ENCODE data around the gene CLGN. TPM values are rescaled to one million over a fixed set of nuclear protein-coding genes. Genes with fewer than 3 reads are reported as not detected.

CLGN gene
- total and polyA plus RNA-seq, 10 of the 15 experiments (the other 5 are each of a cell fraction or from before 2014, with no cell fraction given), result 0.11 to 1.0 (median 0.62) TPM

GRCh38 chr4:140373328-140374129, 53.9 kb downstream of the CLGN start, which contains the start of gene SCOC (continued):
- peak; percentile 91 for TF ChIP-seq PKNOX1 (IDR thresholded peaks at IDR 0.05)
- no peak for TF ChIP-seq ZNF384 (IDR thresholded peaks at IDR 0.05; ENCODE audit: borderline replicate concordance, low read depth, low read length)
- TF ChIP-seq NFYB (IDR thresholded peaks at IDR 0.05; ENCODE audit: insufficient read depth, low read depth, low read length), result peak; percentile 96
- TF ChIP-seq EED (IDR thresholded peaks at IDR 0.05; ENCODE audit: low read depth), result peak; percentile 45; the same call in 1 of the 2 replicates
- peak; percentile 53; the same call in 1 of the 2 replicates for TF ChIP-seq POLR2AphosphoS5 (IDR thresholded peaks at IDR 0.05; ENCODE audit: low read length)
- TF ChIP-seq, protein P1, sequence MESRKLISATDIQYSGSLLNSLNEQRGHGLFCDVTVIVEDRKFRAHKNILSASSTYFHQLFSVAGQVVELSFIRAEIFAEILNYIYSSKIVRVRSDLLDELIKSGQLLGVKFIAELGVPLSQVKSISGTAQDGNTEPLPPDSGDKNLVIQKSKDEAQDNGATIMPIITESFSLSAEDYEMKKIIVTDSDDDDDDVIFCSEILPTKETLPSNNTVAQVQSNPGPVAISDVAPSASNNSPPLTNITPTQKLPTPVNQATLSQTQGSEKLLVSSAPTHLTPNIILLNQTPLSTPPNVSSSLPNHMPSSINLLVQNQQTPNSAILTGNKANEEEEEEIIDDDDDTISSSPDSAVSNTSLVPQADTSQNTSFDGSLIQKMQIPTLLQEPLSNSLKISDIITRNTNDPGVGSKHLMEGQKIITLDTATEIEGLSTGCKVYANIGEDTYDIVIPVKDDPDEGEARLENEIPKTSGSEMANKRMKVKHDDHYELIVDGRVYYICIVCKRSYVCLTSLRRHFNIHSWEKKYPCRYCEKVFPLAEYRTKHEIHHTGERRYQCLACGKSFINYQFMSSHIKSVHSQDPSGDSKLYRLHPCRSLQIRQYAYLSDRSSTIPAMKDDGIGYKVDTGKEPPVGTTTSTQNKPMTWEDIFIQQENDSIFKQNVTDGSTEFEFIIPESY (IDR thresholded peaks at IDR 0.05), result no peak
- 0 out of 2 replicates have a peak, but pooled peaks have one; percentile 11 for TF ChIP-seq YY1 (IDR thresholded peaks at IDR 0.05; ENCODE audit: low read depth, low read length)
- TF ChIP-seq SMAD5 (IDR thresholded peaks at IDR 0.05; ENCODE audit: low read depth), result no peak; the same call in 1 of the 2 replicates
- TF ChIP-seq NR2C1 (IDR thresholded peaks at IDR 0.05), result peak; percentile 62
- TF ChIP-seq, protein P2, sequence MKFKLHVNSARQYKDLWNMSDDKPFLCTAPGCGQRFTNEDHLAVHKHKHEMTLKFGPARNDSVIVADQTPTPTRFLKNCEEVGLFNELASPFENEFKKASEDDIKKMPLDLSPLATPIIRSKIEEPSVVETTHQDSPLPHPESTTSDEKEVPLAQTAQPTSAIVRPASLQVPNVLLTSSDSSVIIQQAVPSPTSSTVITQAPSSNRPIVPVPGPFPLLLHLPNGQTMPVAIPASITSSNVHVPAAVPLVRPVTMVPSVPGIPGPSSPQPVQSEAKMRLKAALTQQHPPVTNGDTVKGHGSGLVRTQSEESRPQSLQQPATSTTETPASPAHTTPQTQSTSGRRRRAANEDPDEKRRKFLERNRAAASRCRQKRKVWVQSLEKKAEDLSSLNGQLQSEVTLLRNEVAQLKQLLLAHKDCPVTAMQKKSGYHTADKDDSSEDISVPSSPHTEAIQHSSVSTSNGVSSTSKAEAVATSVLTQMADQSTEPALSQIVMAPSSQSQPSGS (IDR thresholded peaks at IDR 0.05; ENCODE audit: low read length), result no peak
- TF ChIP-seq RUNX3 (IDR thresholded peaks at IDR 0.05; ENCODE audit: low read length), result no peak
- TF ChIP-seq HDAC6 (IDR thresholded peaks at IDR 0.05; ENCODE audit: unreplicated experiment), result no peak
- no peak; the same call in 1 of the 2 replicates for TF ChIP-seq ASH2L (IDR thresholded peaks at IDR 0.05; ENCODE audit: borderline replicate concordance, low read depth)
- no peak for TF ChIP-seq RB1 (IDR thresholded peaks at IDR 0.05; ENCODE audit: borderline replicate concordance)
- no peak for TF ChIP-seq NFXL1 (IDR thresholded peaks at IDR 0.05; ENCODE audit: borderline replicate concordance)
- TF ChIP-seq ZZZ3 (IDR thresholded peaks at IDR 0.05; ENCODE audit: control insufficient read depth, insufficient read length, low read depth), result no peak
- TF ChIP-seq FOXM1 (IDR thresholded peaks at IDR 0.05; ENCODE audit: low read depth, low read length), result no peak
- TF ChIP-seq HSF1 (IDR thresholded peaks at IDR 0.05; ENCODE audit: low read depth, low read length), result no peak
- TF ChIP-seq BRCA1 (IDR thresholded peaks at IDR 0.05; ENCODE audit: low read depth, low read length), result no peak
- TF ChIP-seq DPF2 (IDR thresholded peaks at IDR 0.05), result peak; percentile 72
- no peak; the same call in 1 of the 2 replicates for TF ChIP-seq ATF7 (IDR thresholded peaks at IDR 0.05; ENCODE audit: low read depth)
- no peak for TF ChIP-seq RAD21 (IDR thresholded peaks at IDR 0.05; ENCODE audit: insufficient read depth, low read depth, low read length)
- TF ChIP-seq EGR1 (IDR thresholded peaks at IDR 0.05; ENCODE audit: borderline replicate concordance in 1 of 2, low read depth in 2 of 2, low read length in 2 of 2), result peak in 1 of 2 experiments; percentile 84; a peak in 1 of 3 replicates
- no peak for TF ChIP-seq TBL1XR1 (IDR thresholded peaks at IDR 0.05; ENCODE audit: low read depth, low read length)
- no peak for TF ChIP-seq TCF12 (IDR thresholded peaks at IDR 0.05; ENCODE audit: low read depth, low read length)
- no peak for TF ChIP-seq GABPA (IDR thresholded peaks at IDR 0.05; ENCODE audit: low read depth)
